Activated T-cell treated with anti-CD3 and anti-CD28 coated beads for 24 hours (primary cell): ENCODE results near the gene TRAF4.
"Not testable (repeated sequence)": the region's sequence is repeated elsewhere in the genome, so short reads cannot be mapped to it uniquely, and the experiment has no call there.

ENCODE experiments used
- DNase-seq: peaks from one replicate; pipeline ENCODE4 v3.0.0-alpha.2; 2020; ENCODE audit warnings: low read depth

TRAF4 gene

DNA sequence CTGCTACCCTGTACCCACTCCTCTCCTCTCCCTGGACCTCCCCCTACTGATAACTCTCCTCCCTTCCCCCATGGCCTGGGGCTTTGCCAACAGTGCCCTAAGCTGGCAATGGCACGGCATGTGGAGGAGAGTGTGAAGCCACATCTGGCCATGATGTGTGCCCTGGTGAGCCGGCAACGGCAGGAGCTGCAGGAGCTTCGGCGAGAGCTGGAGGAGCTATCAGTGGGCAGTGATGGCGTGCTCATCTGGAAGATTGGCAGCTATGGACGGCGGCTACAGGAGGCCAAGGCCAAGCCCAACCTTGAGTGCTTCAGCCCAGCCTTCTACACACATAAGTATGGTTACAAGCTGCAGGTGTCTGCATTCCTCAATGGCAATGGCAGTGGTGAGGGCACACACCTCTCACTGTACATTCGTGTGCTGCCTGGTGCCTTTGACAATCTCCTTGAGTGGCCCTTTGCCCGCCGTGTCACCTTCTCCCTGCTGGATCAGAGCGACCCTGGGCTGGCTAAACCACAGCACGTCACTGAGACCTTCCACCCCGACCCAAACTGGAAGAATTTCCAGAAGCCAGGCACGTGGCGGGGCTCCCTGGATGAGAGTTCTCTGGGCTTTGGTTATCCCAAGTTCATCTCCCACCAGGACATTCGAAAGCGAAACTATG lies 5.2 kb downstream of the TRAF4 start:
- no peak for DNase-seq

DNA sequence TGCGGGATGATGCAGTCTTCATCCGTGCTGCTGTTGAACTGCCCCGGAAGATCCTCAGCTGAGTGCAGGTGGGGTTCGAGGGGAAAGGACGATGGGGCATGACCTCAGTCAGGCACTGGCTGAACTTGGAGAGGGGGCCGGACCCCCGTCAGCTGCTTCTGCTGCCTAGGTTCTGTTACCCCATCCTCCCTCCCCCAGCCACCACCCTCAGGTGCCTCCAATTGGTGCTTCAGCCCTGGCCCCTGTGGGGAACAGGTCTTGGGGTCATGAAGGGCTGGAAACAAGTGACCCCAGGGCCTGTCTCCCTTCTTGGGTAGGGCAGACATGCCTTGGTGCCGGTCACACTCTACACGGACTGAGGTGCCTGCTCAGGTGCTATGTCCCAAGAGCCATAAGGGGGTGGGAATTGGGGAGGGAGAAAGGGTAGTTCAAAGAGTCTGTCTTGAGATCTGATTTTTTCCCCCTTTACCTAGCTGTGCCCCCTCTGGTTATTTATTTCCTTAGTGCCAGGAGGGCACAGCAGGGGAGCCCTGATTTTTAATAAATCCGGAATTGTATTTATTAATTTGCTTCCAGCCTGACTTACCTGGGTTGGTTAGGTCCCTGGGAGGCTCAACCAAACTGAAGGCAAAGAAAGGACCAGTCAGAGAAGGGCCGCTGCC lies 5.8 kb downstream of the TRAF4 start:
- DNase-seq = no peak

DNA sequence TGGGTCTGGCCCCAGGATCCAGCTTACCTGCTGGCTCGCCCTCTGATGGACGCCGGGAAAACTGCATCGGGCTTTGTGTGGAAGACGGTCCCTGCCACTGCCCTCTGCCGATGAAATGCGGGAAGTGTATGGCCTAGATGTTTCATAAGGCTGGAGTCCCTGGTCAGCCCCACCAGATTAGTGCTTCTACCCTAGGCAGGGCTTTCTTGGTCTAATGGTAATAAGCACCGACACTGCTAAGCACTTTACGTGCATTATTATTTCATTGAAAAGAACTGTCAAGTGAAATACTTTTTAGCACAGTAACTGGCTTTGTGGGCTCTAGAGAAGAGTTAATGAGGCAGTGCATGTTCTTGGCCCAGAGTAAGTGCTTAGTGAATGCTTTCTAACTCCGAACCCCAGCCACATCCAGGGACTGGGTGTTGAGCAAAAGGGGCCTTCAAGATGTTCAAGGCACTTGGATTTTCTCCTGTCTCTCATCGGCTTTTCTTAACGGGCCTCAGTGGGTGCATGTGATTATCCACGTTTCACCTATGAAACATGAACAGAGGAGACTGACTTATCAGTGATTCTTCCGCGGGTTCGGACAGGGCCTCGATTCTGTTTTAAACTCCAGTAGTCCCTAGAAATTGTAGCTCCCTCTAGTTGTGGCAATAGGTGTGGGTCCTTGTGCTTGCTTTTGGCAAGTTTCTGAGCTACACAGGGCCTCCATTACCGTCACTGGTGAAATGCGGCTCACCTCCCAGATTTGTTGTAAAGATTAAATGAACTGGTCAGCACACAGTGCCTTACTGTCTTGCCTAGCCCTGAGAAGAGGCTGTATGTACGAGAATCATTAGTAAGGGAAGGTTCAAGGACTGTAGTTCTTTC lies 6.6 kb downstream of the TRAF4 start:
- DNase-seq = peak; percentile 83

DNA sequence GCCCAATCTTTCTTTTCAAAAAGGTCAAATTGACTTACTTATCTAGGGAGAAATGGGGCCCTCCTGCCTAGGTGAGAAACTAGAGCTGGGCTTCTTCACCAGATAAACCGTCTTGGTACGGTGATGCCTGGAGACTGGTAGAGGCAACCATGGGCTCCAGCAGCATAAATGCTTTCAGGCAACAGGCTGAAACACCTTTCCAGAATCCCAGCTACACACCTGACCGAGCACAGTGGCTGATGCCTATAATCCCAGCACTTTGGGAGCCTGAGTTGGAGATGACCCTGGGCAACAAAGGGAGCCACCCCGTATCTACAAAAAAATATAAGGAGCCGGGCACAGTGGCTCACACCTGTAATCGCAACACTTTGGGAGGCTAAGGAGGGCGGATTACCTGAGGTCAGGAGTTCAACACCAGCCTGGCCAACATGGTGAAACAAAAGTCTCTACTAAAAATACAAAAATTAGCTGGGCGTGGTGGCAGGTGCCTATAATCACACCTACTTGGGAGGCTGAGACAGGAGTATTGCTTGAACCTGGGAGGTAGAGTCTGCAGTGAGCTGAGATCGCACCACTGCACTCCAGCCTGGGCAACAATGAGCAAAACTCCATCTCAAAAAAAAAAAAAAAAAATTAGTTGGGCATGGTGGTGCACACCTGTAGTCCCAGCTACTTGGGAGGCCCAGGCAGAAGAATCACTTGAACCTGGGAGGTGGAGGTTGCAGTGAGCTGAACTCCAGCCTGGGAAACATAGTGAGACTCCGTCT lies 8.0 kb downstream of the TRAF4 start:
- no peak for DNase-seq

DNA sequence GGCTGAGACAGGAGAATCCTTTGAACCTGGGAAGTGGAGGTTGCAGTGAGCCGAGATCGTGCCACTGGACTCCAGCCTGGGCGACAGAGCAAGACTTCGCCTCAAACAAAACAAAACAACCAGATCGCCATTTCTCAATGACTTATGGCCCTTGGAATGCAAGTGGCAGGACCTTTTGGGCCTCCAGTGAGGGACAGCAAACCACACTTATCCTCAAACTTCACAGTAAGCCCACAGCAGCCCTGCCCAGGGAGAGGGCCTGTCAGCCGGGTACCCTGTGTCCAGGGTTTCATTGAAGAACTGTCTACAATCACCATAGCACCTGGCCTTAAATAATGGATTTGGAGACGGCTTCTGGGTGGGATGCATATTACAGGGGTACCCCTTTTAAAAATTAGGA lies 11.7 kb downstream of the TRAF4 start:
- DNase-seq = no peak

DNA sequence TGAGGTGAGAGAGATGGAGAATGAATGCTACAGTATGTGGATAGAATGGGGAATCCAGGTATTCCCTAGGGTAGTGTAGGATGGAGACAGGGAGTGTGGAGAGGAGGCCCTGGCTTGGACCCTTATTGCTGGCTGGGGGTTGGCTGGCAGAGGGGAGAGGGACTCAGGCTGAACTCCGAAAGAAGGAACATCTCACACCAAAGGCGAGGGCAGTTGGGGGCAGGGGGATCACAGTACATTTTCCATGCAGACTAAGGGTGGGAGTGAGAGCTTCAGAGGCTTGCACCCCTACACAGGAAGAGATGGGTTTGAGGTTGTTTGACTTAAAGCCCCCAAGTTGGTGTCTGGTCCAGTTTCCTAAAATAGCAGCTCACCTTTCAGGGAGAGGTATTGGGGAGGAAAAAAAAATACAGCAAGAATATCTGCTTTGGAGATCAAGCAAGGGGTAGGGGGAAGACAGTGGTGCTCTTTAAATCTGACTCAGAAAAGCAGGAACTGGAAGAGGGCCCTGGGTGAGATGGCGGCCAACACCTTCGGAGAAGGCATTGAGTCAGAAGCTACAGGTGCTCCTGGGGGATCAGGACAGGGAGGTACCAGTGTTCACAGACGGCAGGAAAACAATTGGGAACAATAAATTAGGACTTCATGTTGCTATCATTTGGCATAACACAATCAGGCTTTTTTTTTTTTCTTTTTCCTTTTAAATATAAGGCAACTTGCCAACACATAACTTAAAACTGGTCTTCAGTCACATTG lies 12.4 kb downstream of the TRAF4 start:
- no peak for DNase-seq

DNA sequence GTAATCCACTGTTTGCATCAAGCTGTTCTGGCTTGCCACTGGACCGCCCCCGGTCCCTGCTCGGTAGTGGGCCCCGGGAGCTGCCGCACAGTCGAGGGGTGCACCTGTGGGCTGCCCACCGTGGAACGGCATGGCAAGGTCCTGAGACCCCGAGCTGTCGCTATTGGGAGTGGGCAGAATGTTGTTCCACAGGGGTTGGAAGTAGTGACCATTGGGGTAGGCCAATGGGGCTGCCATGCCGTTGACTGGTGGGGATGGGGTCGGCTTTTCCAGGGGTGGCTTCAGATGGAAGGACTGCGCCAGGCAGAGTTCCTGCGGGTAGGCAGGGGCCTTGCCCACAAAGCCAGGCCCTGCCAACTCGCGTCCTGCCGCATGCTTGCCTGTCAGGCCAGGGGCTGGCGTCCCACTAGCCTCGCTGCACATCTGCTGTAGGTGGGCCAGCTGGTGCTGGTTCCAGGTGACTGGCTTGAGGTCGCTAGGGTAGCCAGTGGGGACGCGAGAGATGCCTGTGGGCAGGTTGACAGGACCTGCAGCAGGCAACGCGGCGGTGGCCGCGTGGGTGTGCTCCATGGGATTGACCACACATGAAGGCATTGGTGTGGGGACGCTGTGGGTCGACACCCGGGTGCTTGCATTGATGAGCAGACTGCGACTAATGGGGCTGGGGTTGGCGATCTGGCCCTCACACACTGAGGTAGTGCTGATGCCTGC lies 14.8 kb downstream of the TRAF4 start:
- DNase-seq = no peak

DNA sequence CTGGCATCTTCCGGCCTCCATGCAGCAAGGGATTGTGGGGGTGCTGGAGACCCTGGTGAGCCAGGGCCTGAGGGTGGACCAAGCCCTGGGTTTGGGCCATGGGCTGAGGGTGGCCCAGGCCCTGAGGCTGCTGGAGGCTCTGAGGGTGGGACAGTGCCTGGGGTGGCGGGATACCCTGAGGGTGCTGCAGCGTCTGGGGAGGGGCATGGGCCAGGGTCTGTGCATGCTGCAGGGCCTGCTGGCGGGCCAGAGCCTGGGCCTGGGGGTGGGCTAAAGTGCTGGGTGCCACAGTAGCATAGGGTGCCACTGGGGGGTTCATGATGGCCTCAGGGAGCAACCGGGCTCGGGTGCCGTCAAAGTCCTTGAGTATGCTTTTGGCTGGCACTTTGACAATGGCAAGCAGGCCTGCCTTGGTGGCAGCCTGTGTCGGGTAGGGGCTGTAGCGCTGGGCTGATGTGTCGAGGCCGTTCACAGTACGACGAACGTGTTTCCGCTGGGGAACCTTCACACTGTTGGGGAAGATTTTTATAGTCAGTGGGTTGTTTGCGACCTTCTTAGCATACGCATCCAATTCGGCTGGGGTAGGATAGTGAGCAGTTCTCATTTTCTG lies 15.6 kb downstream of the TRAF4 start:
- no peak for DNase-seq

DNA sequence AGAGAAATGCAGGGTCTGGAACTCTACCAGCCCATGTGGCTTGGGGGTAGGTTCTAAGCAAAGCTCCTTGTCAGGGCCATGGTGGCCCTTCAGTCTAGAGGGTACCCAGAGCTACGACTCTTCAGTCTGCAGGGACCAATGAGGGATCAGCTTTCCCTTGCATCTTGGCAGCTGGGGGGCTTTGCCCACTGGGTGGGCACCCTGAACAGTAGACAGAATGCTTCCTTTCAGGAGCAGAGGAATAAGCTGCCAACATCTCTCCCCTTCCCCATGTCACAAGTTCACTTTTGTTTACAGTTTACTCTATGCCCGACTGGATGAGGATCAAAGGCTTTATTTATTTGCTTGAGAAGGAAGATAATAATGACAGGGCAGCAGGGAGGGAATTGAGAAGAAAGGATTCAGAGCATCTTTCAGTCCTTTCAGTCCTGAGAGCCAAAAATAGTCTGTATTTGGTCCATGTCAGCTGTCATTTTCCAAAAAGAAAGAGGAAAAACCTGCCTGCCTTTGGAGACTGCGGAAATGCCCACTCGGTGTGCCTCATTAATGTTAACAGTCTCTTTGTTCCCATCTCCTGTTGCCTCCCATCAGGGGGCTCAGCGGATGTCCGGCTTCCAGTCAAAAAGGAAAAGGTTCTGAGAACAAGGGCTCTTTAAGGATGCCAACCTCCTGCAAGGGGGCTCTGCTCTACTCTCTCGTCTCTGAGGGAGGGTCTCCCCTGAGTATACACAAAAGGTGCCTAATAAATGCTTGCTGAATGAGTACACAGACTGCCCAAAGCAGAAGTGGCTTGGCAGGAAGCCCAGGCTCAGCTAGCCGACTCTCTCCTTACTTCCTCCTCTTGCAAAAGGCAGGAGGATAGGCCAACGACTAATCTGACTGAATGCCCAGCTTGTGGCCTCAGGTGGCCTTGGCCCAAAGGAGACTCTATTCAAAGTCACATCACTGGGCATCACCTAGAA lies 17.1 kb downstream of the TRAF4 start:
- DNase-seq = no peak

DNA sequence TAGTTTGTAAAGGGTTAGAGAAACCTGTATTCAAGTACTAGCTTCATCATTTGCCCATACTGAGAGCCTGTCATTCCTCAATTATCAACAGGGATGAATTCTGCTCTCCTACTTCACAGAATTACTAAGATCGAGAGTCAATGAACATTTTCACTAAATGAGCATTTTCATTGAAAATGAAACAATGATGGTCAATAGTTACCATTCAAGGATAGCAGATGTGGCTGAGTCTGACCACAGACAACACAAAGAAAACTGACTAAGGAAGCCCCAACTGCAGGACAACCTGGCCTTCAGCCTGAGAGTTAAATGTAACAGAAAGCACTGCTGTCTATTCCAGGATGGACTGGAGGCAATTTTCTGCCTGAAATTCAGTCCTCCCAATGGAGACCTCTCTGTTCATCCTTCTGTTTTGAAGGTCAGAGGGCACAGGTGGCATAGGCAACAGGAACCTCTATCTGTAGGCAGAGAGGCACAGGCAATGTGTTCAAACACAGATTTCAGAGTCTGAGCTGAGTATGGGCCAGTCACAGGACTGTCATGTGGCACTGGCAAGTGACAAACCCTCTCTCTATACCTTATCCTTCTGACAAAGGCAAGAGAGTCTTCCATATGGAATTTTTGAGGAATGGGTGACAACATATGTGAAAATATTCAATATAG lies 19.5 kb downstream of the TRAF4 start:
- no peak for DNase-seq

DNA sequence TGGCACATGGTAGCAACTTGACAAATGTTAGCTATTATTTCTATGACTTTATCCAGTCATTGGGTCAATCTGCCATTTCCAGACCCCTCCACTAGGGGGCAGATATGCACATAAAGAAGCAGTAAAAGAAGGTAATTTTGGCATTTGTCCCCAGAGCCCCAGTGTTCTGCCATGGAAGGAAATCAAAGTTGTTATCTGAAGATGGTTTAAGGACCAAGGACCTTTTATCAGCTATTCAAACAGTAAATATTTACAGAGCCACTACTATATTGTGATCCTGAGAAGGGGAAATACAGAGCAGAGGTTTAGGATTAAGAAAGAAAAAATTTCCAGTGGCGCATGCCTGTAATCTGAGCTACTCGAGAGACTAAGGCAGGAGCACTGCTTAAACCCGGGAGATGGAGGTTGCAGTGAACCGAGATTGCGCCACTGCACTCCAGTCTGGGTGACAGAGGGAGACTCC lies 20.0 kb downstream of the TRAF4 start:
- DNase-seq = peak; percentile 66

DNA sequence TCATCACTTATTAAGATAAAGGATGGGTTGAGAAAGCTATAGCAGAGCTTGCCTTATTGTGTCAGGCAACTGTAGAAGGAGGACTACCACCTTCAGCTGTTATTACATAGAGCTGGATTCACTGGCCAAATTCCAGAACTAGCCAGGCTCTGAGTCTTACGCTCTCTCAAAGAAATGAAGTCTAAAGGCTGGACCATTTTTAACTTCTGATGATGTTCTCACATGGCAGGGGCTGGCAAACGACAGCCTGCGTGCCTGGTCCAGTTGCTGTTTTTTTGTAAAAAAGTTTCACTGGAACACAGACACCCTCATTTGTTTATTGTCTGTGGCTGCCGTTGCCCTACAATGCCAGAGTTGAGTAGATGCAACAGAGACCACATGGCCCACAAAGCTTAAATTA lies 21.2 kb downstream of the TRAF4 start:
- no peak for DNase-seq

DNA sequence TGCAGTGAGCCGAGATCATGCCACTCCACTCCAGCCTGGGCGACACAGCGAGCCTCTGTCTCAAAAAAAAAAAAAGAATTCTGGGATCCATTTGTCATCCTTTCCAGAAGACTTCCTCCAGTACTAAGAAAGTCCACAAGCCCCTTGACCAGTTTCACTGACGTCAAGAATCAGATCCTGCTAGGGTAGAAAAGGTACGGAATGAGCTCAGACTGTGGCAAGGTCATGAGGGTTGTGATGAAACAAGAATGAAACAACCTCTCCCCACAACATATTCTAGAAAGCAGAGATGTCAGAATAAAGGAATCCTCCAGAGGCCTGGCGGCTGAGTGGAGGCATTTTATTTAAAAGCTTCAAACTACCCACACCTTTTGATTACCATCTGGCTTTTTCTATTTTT lies 29.9 kb downstream of the TRAF4 start:
- DNase-seq = no peak

DNA sequence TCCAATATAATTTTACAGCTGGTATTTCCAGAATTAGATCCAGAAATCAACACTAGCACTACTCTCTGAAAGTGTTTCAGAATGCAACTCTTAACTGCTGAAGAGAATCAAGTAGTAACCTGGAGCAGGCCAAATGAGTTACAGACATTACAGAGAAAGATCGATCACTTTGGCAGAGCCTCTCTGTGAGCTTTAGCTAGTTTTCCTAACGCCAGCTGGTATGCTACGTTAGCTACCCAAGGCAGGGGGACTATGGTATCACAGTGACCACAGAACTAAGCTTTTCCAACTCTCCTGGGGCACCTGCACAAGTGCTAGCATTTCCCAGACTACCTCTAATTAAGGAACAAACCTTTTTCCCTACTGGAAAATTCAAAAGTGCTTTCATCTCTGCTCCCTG lies 30.4 kb downstream of the TRAF4 start:
- DNase-seq = no peak

DNA sequence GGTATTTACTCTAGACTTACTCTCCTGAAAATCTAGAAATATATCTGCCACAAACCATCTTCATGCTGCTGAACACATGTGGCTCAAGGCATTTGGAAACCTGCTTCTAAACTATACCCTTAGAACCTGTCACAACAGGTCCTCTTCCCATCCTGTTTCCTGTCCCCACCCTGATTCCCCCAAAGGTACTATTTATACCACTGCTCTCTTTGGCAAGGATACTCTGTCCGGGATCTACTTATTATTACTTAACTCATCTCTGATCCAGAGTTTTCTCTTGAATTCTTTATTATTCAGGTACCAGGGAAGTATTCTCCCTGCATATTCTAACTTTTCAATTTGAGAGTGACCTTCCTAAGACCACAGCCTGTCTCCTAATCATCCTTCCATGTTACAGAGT lies 33.4 kb downstream of the TRAF4 start:
- no peak for DNase-seq

DNA sequence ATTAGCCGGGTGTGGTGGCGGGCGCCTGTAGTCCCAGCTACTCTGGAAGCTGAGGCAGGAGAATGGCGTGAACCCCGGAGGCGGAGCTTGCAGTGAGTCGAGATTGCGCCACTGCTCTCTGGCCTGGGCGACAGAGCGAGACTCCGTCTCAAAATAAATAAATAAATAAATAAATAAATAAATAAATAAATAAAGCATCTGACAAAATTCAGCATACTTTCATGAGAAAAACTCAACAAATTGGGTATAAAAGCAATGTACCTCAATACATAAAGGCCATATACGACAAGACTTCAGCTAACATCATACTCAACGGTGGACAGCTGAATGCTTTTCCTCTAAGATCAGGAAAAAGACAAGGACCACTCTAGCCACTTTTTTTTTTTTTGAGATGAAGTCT lies 35.8 kb downstream of the TRAF4 start:
- DNase-seq = not testable (repeated sequence)

DNA sequence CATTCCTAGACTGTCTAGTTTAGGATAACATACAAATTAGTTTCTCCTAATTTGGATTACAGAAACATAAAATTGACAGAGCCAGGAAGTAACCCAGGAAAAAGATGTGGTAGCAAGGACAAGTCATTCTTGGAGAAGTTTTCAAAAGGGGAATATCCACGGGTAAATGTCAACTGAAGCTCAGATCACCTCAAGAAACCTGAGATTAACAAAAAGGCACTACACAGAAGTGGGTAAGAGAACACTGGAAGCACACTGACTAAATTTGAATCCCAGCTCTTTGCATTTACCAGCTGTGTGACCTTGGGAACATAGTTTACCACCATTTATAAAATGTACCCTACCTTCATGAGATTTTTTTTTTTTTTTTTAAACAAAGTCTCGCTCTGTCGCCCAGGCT lies 39.4 kb downstream of the TRAF4 start:
- no peak for DNase-seq

DNA sequence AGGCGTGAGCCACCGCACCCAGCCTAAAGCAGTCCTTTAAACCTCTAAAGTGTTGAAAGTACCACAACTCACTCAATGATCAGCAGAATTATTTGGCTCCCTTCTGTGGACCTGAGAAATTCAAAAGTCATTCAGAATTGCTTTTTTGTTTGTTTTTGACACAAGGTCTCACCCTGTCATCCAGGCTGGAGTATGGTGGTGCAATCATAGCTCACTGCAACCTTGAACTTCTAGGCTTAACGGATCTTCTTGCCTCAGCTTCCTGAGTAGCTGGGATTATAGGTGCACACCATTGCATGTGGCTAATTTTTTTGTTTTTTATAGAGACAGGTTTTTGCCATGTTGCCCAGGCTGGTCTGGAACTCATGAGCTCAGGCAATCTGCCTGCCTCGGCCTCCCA lies 44.3 kb downstream of the TRAF4 start:
- no peak for DNase-seq
